ENCODE data around the gene MGMT. TPM values are rescaled to one million over a fixed set of nuclear protein-coding genes. Genes with fewer than 3 reads are reported as not detected.

MGMT gene
- total RNA-seq, 3 donors from 2014 or later = 13.2 to 14.6 (median 14.4) TPM

GRCh38 chr10:129526943-129527342, 59.9 kb downstream of the MGMT start:
- Mint-ChIP-seq H3K4me3 (no peak overlapping the region), H3K9me3 (no peaks in the 10 kb centered on the region), H3K4me1 (ENCODE audit: low read depth) (peaks cover 2% of the 10 kb centered on the region), H3K36me3 (ENCODE audit: insufficient read depth) (peaks cover 17% of the 10 kb centered on the region), H3K27me3 (ENCODE audit: low read depth) (no peaks in the 10 kb centered on the region)
- DNase-seq (no peak), ATAC-seq (no peak)

GRCh38 chr10:129528376-129528978, 61.4 kb downstream of the MGMT start:
- peaks cover 18% of the 10 kb centered on the region for H3K36me3 Mint-ChIP-seq (ENCODE audit: insufficient read depth)
- H3K4me3 Mint-ChIP-seq = no peak overlapping the region
- ATAC-seq (no peak), DNase-seq (no peak)
- H3K4me1 Mint-ChIP-seq (ENCODE audit: low read depth) = peaks cover 8% of the 10 kb centered on the region
- H3K9me3 Mint-ChIP-seq = no peaks in the 10 kb centered on the region
- no peaks in the 10 kb centered on the region for H3K27me3 Mint-ChIP-seq (ENCODE audit: low read depth)

- ATAC-seq = no peak
- Mint-ChIP-seq H3K4me1 (ENCODE audit: low read depth) (peaks cover 10% of the 10 kb centered on the region), H3K4me3 (no peak overlapping the region), H3K27me3 (ENCODE audit: low read depth) (no peaks in the 10 kb centered on the region), H3K9me3 (no peaks in the 10 kb centered on the region), H3K36me3 (ENCODE audit: insufficient read depth) (peaks cover 22% of the 10 kb centered on the region)
- DNase-seq = no peak
Observed at GRCh38 chr10:129530581-129530980, 63.5 kb downstream of the MGMT start.

DNA sequence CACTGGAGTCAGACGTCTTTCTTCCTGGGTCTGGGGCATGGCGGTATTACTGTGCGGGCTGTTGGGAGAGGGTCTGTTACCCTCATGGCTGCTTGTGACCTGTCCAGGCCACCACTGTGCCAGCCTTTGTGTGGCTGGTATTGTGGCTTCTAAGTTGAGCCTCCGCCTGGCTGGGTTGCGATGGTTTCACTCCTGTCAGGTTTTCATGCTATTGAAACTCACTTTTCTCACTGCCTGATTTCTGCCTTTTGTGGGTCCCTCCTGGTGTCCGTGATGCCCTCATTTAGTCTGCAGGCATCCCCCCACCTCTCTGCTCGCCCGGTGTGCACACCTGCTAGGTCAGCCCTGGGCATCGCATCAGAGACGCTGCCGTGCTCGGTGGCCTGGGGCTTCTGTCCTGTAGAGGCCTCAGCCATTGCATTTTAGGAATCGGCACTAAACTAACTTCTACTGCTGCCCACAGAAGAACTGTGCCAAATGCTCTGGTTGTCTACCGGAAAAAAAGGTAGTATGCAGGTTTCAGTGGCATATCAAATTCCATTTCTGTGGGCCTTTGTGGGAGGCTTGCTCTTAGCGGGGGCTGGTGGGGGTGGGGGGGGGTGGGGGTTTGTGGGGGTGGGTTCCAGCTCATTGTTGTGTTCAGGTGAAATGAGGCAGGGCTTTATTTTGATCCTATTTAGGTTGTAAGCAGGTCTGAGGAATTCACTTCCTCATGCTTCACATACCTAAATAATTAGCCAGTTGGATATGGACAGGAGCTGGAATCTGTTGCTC, 64.3 kb downstream of the MGMT start:
- Mint-ChIP-seq H3K9me3 (no peaks in the 10 kb centered on the region), H3K4me1 (ENCODE audit: low read depth) (peaks cover 10% of the 10 kb centered on the region), H3K27me3 (ENCODE audit: low read depth) (no peaks in the 10 kb centered on the region), H3K4me3 (no peak overlapping the region), H3K36me3 (ENCODE audit: insufficient read depth) (peaks cover 28% of the 10 kb centered on the region)
- no peak for ATAC-seq
- no peak for DNase-seq

DNA sequence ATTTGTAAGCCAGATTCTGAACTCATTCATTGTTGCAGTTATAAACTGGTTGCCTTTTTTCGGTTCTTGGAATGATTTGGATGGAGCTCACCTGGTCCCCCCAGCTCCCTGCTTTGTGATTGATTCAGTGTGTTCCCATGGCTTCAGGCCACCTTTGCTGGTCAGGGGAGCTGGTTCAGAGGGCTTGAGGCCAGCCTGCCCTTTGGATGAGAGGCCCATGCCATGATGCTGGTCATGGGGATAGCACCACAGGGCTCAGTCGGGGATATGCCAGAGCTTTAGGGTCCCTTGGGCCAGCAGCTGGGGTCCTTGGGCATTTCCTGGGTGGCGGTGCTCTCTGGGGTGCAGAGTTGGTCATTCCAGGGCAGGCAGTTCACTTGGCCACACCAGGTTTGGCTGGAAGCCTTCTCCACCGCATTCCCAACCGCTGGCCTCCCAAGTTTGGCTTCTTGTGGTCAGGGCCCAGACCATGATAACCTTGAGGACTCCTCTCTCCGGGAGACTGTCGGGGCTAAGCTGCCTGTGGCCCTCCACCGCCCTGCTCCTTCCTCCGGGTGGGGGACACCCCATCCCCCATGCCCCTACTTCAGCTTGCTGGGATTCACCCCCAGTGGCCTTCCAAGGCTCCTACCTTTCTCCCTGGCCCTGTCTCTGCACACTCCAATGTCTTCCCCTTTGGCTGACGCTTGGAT, 65.1 kb downstream of the MGMT start:
- no peak for ATAC-seq
- H3K4me1 Mint-ChIP-seq (ENCODE audit: low read depth) = peaks cover 10% of the 10 kb centered on the region
- H3K4me3 Mint-ChIP-seq = no peak overlapping the region
- no peaks in the 10 kb centered on the region for H3K9me3 Mint-ChIP-seq
- peaks cover 33% of the 10 kb centered on the region for H3K36me3 Mint-ChIP-seq (ENCODE audit: insufficient read depth)
- no peak for DNase-seq
- H3K27me3 Mint-ChIP-seq (ENCODE audit: low read depth) = no peaks in the 10 kb centered on the region

GRCh38 chr10:129532838-129533237, 65.8 kb downstream of the MGMT start:
- ATAC-seq (no peak), DNase-seq (no peak)
- Mint-ChIP-seq H3K36me3 (ENCODE audit: insufficient read depth) (peaks cover 37% of the 10 kb centered on the region), H3K4me1 (ENCODE audit: low read depth) (peaks cover 10% of the 10 kb centered on the region), H3K27me3 (ENCODE audit: low read depth) (no peaks in the 10 kb centered on the region), H3K4me3 (no peak overlapping the region), H3K9me3 (no peaks in the 10 kb centered on the region)

DNA sequence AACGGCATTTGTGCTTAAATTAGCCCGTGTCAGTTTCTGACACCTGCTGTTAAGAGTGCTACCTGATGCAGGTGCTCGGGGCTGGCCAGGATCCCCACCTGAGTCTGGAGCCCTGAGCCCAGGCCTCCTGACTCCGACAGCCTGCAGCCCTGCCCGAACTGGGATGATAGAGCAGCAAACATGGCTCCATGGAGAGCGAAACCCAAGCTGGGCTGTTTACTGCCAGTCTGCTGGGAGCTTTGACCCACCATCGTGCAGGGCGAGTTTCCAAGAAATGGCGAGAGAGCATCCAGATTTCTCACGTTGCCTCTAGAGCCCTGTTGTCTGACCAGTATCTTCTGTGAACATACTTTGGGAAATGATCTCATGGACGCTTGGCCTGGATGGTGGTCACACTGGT, 66.2 kb downstream of the MGMT start:
- peaks cover 10% of the 10 kb centered on the region for H3K4me1 Mint-ChIP-seq (ENCODE audit: low read depth)
- ATAC-seq (no peak), DNase-seq (no peak)
- no peak overlapping the region for H3K4me3 Mint-ChIP-seq
- no peaks in the 10 kb centered on the region for H3K27me3 Mint-ChIP-seq (ENCODE audit: low read depth)
- peaks cover 39% of the 10 kb centered on the region for H3K36me3 Mint-ChIP-seq (ENCODE audit: insufficient read depth)
- H3K9me3 Mint-ChIP-seq = no peaks in the 10 kb centered on the region

GRCh38 chr10:129534826-129535225, 67.8 kb downstream of the MGMT start:
- Mint-ChIP-seq H3K36me3 (ENCODE audit: insufficient read depth) (peaks cover 42% of the 10 kb centered on the region), H3K4me3 (no peak overlapping the region), H3K9me3 (no peaks in the 10 kb centered on the region), H3K4me1 (ENCODE audit: low read depth) (peaks cover 8% of the 10 kb centered on the region), H3K27me3 (ENCODE audit: low read depth) (no peaks in the 10 kb centered on the region)
- no peak for DNase-seq
- no peak for ATAC-seq

- ATAC-seq (no peak), DNase-seq (no peak)
- no peak overlapping the region for H3K4me3 Mint-ChIP-seq
- peaks cover 8% of the 10 kb centered on the region for H3K4me1 Mint-ChIP-seq (ENCODE audit: low read depth)
- no peaks in the 10 kb centered on the region for H3K9me3 Mint-ChIP-seq
- peaks cover 44% of the 10 kb centered on the region for H3K36me3 Mint-ChIP-seq (ENCODE audit: insufficient read depth)
- no peaks in the 10 kb centered on the region for H3K27me3 Mint-ChIP-seq (ENCODE audit: low read depth)
Observed at GRCh38 chr10:129536336-129536735, 69.3 kb downstream of the MGMT start.

DNA sequence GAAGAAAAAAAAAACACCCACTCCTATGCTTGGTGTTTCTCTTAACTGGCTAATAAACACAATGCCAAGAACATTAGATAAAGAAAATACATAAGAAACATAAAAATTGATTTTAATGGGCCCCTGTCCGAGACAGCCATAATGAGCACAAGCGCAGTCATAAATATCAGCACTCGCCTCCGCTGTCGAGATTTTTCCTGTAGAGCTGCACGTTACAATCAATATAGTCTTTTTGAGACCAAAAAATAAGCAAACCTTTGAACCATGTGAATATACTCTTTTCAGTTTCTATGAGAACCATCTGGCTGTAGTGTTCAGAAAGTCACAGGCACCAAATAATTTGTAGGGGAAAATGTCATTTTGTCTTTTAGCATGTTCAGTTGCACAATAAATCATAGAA, 70.1 kb downstream of the MGMT start:
- H3K36me3 Mint-ChIP-seq (ENCODE audit: insufficient read depth) = peaks cover 47% of the 10 kb centered on the region
- no peak overlapping the region for H3K4me3 Mint-ChIP-seq
- H3K27me3 Mint-ChIP-seq (ENCODE audit: low read depth) = no peaks in the 10 kb centered on the region
- no peak for ATAC-seq
- no peak for DNase-seq
- H3K9me3 Mint-ChIP-seq = no peaks in the 10 kb centered on the region
- peaks cover 8% of the 10 kb centered on the region for H3K4me1 Mint-ChIP-seq (ENCODE audit: low read depth)

DNA sequence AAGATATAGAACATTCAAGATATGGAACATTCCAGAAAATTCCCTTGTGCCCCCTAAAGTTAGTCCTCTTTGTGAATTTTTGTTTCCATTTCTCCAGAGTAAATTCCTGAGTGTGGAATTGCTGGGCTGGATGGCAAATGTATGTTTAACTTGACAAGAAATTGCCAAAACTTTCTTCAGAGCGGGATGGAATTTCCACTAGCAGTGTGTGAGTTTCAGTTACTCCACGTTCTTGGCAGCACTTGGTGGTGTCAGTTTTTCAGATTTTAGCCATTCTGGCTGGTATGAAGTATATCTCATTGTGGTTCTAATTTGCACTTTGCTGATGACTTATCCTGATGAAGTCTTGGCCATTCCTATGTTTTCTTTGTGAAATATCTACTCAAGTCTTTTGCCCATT, 71.2 kb downstream of the MGMT start:
- Mint-ChIP-seq H3K4me1 (ENCODE audit: low read depth) (peaks cover 3% of the 10 kb centered on the region), H3K27me3 (ENCODE audit: low read depth) (no peaks in the 10 kb centered on the region), H3K4me3 (no peak overlapping the region), H3K36me3 (ENCODE audit: insufficient read depth) (peaks cover 49% of the 10 kb centered on the region), H3K9me3 (no peaks in the 10 kb centered on the region)
- no peak for ATAC-seq
- DNase-seq = no peak

DNA sequence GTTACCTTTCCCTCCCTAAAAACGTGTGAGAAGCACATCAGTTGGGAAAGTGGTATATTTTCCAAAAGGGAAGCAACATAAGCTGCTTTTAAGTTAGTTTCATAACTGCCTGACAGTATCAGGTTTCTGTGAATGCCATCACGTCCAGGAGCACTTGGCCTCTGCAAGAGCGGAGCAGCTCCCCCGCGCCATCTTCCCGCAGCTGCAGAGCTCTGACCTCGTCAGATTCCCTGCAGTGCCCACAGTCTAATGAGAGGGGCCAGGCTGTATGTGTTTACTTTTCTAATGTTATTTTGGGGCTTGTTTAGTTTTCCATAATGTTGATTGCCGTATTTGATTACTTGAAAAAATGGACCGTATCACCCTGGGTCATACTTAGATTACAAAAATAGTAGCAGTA, 74.2 kb downstream of the MGMT start:
- Mint-ChIP-seq H3K36me3 (ENCODE audit: insufficient read depth) (peaks cover 38% of the 10 kb centered on the region), H3K27me3 (ENCODE audit: low read depth) (no peaks in the 10 kb centered on the region), H3K4me3 (no peak overlapping the region), H3K4me1 (ENCODE audit: low read depth) (no peaks in the 10 kb centered on the region), H3K9me3 (no peaks in the 10 kb centered on the region)
- DNase-seq = no peak
- no peak for ATAC-seq

- Mint-ChIP-seq H3K9me3 (no peaks in the 10 kb centered on the region), H3K4me3 (no peak overlapping the region), H3K36me3 (ENCODE audit: insufficient read depth) (peaks cover 32% of the 10 kb centered on the region), H3K4me1 (ENCODE audit: low read depth) (no peaks in the 10 kb centered on the region), H3K27me3 (ENCODE audit: low read depth) (no peaks in the 10 kb centered on the region)
- DNase-seq (no peak), ATAC-seq (no peak)
Observed at GRCh38 chr10:129541748-129542487, 74.9 kb downstream of the MGMT start.

GRCh38 chr10:129542589-129542988, 75.5 kb downstream of the MGMT start:
- peaks cover 25% of the 10 kb centered on the region for H3K36me3 Mint-ChIP-seq (ENCODE audit: insufficient read depth)
- no peaks in the 10 kb centered on the region for H3K4me1 Mint-ChIP-seq (ENCODE audit: low read depth)
- no peak overlapping the region for H3K4me3 Mint-ChIP-seq
- no peak for ATAC-seq
- no peaks in the 10 kb centered on the region for H3K27me3 Mint-ChIP-seq (ENCODE audit: low read depth)
- DNase-seq = no peak
- no peaks in the 10 kb centered on the region for H3K9me3 Mint-ChIP-seq

Data from activated T-cell treated with anti-CD3 and anti-CD28 coated beads, Interleukin-2, amount 50 U/mL, for 4 hours (primary cell).